ENCODE results near the gene PDGFC. TPM values are rescaled to one million over a fixed set of nuclear protein-coding genes. Genes with fewer than 3 reads are reported as not detected.

PDGFC gene
- total and polyA plus RNA-seq, 2 experiments from 2014 or later, result 35.5 to 63.3 TPM

DNA sequence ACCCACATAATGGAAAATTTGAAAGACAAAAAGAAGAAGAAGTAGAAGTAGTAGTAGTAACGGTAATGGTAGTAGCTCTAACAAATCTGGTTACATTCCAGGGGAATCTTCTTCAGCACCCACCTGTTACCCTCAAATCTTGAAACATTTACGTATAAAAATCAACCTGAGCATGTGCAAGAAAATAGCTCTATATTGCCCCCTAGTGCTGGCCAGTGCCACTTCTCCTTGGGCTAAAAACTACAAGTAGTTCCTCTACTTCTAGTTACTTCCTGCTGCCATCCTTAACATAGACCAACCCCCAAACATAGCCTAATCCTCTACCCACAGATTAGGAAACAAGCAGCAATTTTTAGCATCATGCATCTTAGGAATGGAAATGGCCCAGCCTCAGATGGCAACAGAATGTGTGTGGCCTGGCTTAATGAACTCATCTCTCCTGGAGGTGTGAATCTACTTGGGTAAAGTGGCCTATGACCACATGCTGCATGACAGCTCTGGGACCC is 3.1 kb downstream of the PDGFC start:
- peak overlapping the region; percentile 96 for H3K27ac ChIP-seq
- H3K4me1 ChIP-seq (ENCODE audit: insufficient read depth), result peaks cover 17% of the 10 kb centered on the region
- no peak overlapping the region for H2AFZ ChIP-seq
- TF ChIP-seq CTCF (IDR thresholded peaks at IDR 0.05; ENCODE audit: poor library complexity) (peak; percentile 82), EZH2phosphoT487 (IDR thresholded peaks at IDR 0.05; ENCODE audit: low read depth, severe bottlenecking, unreplicated experiment) (no peak), EZH2 (IDR thresholded peaks at IDR 0.05; ENCODE audit: borderline replicate concordance) (no peak)
- no peaks in the 10 kb centered on the region for H3K36me3 ChIP-seq (replicated peaks; ENCODE audit: insufficient read depth, low read depth)
- no peaks in the 10 kb centered on the region for H3K9me3 ChIP-seq (ENCODE audit: low read depth)
- peaks cover 70% of the 10 kb centered on the region for H3K79me2 ChIP-seq
- H3K27me3 ChIP-seq, result no peaks in the 10 kb centered on the region
- H4K20me1 ChIP-seq (ENCODE audit: insufficient read depth, poor library complexity, severe bottlenecking), result peaks cover 4% of the 10 kb centered on the region
- peak; percentile 83 for DNase-seq (ENCODE audit: low spot score)
- peak overlapping the region; percentile 59 for H3K4me3 ChIP-seq
- peak overlapping the region; percentile 82 for H3K4me2 ChIP-seq
- no peaks in the 10 kb centered on the region for H3K9me2 ChIP-seq (replicated peaks; ENCODE audit: insufficient read depth)
- 12% methylated on average over 2 of the region's 2 CpGs for WGBS (ENCODE audit: low lambda C conversion rate, missing lambda C conversion rate)

DNA sequence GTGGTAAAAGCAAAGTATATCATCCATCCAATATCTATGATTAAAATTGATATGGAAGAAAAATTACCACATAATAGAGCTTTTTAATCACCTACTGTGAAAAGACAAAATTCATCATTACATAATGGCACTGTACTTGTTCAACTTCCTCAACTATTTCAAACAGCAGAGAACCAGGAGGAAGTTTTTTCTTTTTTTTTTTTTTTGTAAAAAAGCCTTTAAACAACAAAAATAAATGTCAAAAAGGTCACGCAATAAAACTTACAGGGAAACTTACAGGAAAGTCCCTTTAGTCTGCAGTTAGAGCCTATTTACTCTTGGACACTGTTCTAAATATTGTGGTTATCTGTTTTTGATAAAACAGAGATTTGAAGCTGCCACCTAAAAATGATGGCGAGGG is 4.8 kb downstream of the PDGFC start:
- H3K79me2 ChIP-seq, result peaks cover 87% of the 10 kb centered on the region
- H3K27me3 ChIP-seq, result no peaks in the 10 kb centered on the region
- DNase-seq (ENCODE audit: low spot score), result no peak
- H4K20me1 ChIP-seq (ENCODE audit: insufficient read depth, poor library complexity, severe bottlenecking), result peaks cover 4% of the 10 kb centered on the region
- TF ChIP-seq EZH2 (IDR thresholded peaks at IDR 0.05; ENCODE audit: borderline replicate concordance) (no peak), EZH2phosphoT487 (IDR thresholded peaks at IDR 0.05; ENCODE audit: low read depth, severe bottlenecking, unreplicated experiment) (no peak), CTCF (IDR thresholded peaks at IDR 0.05; ENCODE audit: poor library complexity) (no peak)
- WGBS (ENCODE audit: low lambda C conversion rate, missing lambda C conversion rate), result 80% methylated on average over 2 of the region's 2 CpGs
- H3K36me3 ChIP-seq (replicated peaks; ENCODE audit: insufficient read depth, low read depth), result no peaks in the 10 kb centered on the region
- peaks cover 24% of the 10 kb centered on the region for H3K4me1 ChIP-seq (ENCODE audit: insufficient read depth)
- H3K27ac ChIP-seq, result no peak overlapping the region
- H3K9me2 ChIP-seq (replicated peaks; ENCODE audit: insufficient read depth), result no peaks in the 10 kb centered on the region
- H3K4me2 ChIP-seq, result peak overlapping the region; percentile 82
- H3K9me3 ChIP-seq (ENCODE audit: low read depth), result no peaks in the 10 kb centered on the region
- no peak overlapping the region for H3K4me3 ChIP-seq
- H2AFZ ChIP-seq, result no peak overlapping the region

DNA sequence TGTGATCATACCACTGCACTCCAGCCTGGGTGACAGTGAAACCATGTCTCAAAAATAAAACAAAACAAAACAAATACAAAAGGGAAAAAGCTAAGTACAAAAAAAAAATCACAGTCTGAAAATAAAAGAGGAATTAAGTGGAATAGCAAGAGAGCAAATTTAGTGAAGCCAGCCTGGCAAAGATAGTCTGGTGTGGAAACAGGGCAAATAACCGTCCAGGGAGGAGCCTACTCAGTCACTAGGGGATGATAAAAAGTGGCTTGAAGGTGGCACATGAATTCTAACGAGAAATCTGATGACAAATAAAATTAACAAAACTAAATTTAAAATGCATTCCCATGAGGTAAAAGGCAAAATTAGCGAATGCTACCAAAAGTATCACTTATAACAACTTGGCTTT is 8.2 kb downstream of the PDGFC start:
- TF ChIP-seq EZH2phosphoT487 (IDR thresholded peaks at IDR 0.05; ENCODE audit: low read depth, severe bottlenecking, unreplicated experiment) (no peak), EZH2 (IDR thresholded peaks at IDR 0.05; ENCODE audit: borderline replicate concordance) (no peak), CTCF (IDR thresholded peaks at IDR 0.05; ENCODE audit: poor library complexity) (no peak)
- Histone ChIP-seq H3K4me1 (ENCODE audit: insufficient read depth) (peaks cover 33% of the 10 kb centered on the region), H3K4me3 (no peak overlapping the region), H3K79me2 (peaks cover 98% of the 10 kb centered on the region), H3K4me2 (no peak overlapping the region), H2AFZ (no peak overlapping the region), H3K9me2 (replicated peaks; ENCODE audit: insufficient read depth) (no peaks in the 10 kb centered on the region), H3K36me3 (replicated peaks; ENCODE audit: insufficient read depth, low read depth) (no peaks in the 10 kb centered on the region), H4K20me1 (ENCODE audit: insufficient read depth, poor library complexity, severe bottlenecking) (peaks cover 4% of the 10 kb centered on the region), H3K27me3 (no peaks in the 10 kb centered on the region), H3K27ac (peak overlapping the region; percentile 35), H3K9me3 (ENCODE audit: low read depth) (no peaks in the 10 kb centered on the region)
- WGBS (ENCODE audit: low lambda C conversion rate, missing lambda C conversion rate), result 90% methylated on average over 3 of the region's 3 CpGs
- DNase-seq (ENCODE audit: low spot score), result no peak

Measured in hepatocyte (in vitro differentiated cells).